Activated T-cell treated with anti-CD3 and anti-CD28 coated beads for 24 hours (primary cell): ENCODE results near the gene SLC22A17.
"Not testable (repeated sequence)": the region's sequence is repeated elsewhere in the genome, so short reads cannot be mapped to it uniquely, and the experiment has no call there.

Experiments used
- DNase-seq: peaks from one replicate; pipeline ENCODE4 v3.0.0-alpha.2; 2020; ENCODE audit warnings: low read depth

The SLC22A17 gene

GRCh38 chr14:23352506-23353432, at the start of gene SLC22A17:
TSS of gene SLC22A17 (minus strand) at chr14:23352887.
- DNase-seq = peak; percentile 48

- DNase-seq = no peak
Observed at GRCh38 chr14:23401291-23401690, 48.6 kb upstream of the SLC22A17 start.

DNA sequence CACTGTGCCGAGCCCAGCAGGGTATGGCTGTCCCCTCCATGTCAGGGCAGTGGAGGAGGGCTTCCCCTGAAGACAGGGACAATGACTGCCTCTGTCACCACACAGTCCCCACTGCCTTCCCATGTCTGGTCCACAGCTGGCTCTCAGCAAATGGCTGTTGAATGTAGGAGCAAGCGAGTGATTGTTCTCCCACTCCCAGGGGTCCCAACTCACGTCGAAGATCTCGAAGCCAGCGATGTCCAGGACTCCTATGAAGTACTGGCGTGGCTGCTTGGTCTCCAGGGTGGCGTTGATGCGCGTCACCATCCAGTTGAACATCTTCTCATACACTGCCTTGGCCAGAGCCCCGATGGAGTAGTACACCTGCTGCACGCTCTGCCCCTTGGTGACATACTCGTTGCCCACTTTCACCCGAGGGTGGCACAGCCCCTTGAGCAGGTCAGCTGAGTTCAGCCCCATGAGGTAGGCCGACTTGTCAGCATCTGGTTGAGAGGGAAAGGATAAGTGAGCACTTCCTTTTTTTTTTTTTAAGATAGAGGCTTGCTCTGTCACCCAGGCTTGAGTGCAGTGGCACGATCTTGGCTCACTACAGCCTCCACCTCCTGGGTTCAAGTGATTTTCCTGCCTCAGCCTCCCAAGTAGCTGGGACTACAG, 47.9 kb upstream of the SLC22A17 start:
- not testable (repeated sequence) for DNase-seq

DNA sequence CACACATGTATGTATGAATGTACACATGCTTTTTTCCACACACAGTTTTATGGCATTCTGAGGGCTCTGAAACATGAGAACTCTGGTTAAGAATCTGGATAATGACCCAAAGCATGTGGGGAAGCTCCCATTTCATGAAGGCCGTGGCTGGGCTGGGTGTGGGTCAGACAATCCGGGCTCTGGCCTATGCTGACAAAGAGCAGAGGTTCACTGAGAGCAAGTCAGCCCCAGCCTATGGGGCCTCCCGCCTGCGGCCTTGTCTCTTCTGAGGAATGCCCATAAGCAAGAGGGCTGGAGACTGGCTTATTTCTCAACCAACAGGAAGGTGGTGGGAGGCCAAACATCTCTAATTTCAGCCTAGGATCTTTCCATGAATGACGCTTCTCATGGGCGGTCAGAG, 46.9 kb upstream of the SLC22A17 start:
- DNase-seq = no peak

GRCh38 chr14:23399136-23399535, 46.4 kb upstream of the SLC22A17 start:
- DNase-seq = no peak

DNA sequence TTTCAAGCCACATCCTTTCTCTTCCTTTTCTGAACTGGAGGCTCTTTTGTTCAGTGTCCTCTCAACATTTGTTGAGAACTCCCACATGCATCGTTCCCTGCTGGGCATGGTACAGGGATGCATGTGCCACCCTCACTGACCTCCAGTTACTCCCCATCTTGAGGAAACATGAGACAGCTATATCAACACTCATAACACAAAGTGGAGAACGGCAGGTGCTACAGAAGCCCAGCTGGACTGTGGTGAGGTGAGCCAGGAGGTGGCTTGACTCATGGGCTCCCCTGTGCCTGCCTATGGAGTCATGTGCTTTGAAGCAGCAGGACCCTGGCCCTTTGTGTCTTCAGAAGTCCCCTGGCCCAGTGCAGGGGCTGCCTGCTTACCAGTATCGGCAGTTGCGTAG, 45.7 kb upstream of the SLC22A17 start:
- DNase-seq = no peak

- no peak for DNase-seq
Observed at GRCh38 chr14:23396781-23397407, 44.2 kb upstream of the SLC22A17 start.

- DNase-seq = no peak
Observed at GRCh38 chr14:23396126-23396525, 43.4 kb upstream of the SLC22A17 start.

DNA sequence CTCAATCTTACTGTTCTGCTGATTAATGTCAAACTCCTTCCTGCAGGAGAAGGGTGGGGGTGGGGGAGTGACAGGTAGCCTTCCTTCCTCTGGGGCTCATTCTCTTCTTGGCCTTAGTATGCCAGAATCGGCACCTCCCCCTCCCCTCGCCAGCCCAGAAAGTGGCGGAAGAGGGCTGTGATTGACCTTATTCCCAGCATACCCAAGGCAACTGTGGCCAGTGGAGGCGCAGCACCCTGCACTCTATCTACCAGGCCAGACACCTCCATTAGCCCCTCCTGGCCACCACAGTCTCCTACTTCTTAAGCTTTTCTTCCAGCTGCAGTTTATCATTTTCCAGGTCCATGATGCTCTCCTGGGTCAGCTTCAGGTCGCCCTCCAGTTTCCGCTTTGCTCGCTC, 39.9 kb upstream of the SLC22A17 start:
- no peak for DNase-seq

GRCh38 chr14:23389871-23390270, 37.2 kb upstream of the SLC22A17 start:
- not testable (repeated sequence) for DNase-seq

DNA sequence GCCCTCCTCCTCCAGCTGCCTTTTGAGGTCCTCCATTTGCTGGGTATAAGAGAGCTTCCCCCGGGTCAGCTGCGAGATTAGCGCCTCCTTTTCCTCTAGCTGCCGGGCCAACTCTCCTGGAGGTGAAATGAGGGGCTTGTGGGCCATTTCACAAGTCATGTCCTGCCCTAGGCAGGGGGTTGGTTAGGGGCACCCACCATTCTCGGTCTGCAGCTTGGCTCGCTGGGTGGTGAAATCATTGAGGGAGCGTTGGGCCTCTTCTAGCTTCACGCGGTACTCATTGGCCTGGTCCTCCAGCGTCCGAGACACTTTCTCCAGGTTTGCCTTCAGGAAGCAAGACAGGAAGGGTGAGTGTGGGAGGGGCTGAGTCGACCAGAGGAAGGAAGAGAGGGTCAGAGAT, 36.7 kb upstream of the SLC22A17 start:
- DNase-seq = no peak

- DNase-seq = no peak
Observed at GRCh38 chr14:23388996-23389395, 36.3 kb upstream of the SLC22A17 start.

DNA sequence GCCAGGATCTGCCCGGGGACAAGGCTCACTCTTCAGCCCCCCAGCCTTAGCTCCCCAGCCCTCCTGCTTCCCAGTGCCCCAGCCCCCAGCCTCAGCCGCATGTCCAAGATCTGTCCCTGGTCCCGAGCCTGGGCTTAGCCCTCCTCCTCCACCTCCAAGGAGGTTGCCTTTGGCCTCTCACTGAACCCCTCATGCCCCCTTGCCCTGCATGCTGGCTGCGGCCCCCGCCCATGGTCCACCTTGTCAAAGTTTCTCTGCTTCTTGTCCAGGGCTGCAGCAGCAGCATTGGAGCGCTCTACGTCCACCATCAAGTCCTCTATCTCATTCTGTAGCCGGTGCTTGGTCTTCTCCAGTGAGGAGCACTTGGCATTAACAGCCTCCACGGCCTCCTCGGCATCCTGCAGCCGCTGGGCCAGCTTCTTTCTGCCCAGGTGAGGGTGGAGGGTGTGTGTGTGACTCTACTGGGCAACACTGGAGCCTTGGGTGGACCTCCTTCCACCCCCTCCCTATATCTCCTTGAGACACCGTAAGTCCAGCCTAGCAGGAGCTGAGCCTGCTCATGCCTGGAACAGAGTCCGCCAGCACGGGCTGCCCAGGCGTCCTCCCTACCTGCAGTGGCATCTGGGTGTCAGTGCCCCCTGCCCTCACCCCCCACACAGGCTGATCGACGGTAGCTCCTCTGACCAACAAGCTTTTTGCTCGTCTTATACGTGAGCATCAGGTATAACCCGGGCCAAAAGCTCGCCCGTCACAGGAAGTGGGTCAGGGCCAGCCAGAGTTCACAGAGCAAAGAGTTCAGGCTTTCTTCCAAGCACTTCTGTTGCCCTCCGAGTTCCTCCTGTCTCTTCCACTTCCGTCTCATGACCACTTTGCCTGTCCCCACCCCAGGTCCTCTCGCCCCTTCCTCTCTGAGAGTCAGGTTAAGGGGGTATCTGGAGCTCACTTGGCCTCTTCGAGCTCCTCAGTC, 35.5 kb upstream of the SLC22A17 start:
- DNase-seq = no peak

- DNase-seq = no peak
Observed at GRCh38 chr14:23386999-23387398, 34.3 kb upstream of the SLC22A17 start.

DNA sequence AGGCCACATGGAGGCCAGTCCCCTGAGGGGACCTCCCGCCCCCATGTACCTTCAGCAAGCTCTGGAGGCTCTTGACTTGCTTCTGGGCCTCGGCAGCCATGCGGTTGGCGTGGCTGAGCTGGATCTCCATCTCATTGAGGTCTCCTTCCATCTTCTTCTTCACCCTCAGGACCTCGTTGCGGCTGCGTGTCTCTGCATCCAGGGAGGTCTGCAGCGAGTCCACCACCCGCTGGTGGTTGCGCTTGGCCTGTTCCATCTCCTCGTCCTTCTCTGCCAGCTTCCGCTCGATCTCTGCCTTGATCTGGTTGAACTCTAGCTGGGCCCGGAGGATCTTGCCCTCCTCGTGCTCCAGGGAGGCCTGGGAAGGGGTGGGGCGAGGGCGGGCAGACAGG, 33.6 kb upstream of the SLC22A17 start:
- not testable (repeated sequence) for DNase-seq

GRCh38 chr14:23385642-23386265, 33.1 kb upstream of the SLC22A17 start:
- no peak for DNase-seq

DNA sequence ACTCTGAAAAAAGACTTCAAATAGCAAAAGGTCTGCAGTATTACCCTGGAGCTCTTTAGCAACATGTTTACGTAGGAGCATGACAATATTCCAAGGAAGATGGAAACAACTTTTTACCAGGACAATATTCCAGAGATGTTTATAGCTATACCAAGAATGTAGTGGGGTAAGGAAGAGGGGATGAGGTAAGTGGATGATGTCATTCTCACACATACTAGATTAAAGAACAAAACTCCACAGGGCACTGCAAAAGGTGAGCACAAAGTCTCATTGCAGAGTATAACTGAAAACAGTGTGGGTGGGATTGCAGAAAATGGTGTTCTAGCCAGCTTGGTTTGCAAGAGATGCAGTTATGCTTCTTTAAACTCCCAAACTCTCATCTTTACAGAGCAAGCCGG, 32.6 kb upstream of the SLC22A17 start:
- DNase-seq = no peak

DNA sequence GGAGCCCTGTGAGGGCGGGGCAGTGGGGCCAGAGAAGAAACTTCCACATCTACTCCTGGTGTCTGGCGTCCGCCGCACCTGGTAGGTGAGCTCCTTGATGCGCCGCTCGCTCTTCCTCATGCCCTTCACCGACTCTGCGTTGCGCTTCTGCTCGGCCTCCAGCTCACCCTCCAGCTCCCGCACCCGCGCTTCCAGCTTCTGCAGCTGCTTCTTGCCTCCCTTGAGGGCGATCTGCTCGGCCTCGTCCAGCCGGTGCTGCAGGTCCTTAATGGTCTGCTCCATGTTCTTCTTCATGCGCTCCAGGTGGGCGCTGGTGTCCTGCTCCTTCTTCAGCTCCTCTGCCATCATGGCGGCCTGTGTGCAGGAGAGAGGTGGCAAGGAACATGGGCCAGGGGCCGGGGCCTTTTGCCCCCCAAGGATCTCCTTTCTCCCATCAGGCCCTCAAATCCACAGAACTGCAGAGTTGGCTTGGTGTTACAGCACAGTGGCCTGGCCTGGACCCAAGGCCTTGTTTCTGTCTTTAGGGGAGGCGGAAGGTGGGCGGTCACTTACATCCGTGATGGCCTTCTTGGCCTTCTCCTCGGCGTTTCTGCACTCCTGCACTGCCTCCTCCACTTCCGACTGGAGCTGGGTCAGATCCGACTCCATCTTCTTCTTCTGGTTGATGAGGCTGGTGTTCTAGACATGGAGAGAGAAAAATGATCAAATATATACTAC, 31.8 kb upstream of the SLC22A17 start:
- no peak for DNase-seq

- DNase-seq = no peak
Observed at GRCh38 chr14:23382731-23383440, 30.2 kb upstream of the SLC22A17 start.

DNA sequence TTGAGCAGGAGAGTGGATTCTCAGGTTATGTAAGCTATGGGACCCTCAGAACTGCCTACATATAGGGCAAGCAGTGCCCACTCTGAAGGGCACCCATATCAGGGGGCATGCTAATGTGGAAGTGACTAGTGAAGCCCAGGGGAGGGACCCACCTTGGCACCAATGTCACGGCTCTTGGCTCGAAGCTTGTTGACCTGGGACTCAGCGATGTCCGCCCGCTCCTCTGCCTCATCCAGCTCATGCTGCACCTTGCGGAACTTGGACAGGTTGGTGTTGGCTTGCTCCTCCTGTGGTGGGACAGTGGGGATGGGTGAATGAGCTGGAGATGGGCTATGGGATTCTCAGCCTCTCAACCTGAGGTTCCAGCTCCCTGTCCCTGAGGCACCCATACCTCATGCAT, 29.6 kb upstream of the SLC22A17 start:
- DNase-seq = no peak
